NCI-H1048 (cell line): Measurements from ENCODE around the gene GPX5.
"Not testable (repeated sequence)": the region's sequence is repeated elsewhere in the genome, so short reads cannot be mapped to it uniquely, and the experiment has no call there.

ENCODE experiments used
- DNase-seq: peaks from one replicate; lab custom pipeline; 2025; lab: John Stamatoyannopoulos, UW

Gene GPX5

GRCh38 chr6:28525496-28526039 lies at the start of gene GPX5:
Gene GPX5 (plus strand): TSS chr6:28525881. CDS start chr6:28526014, 133 bp downstream.
- no peak for DNase-seq

GRCh38 chr6:28478518-28478917 lies 47.2 kb upstream of the GPX5 start:
- DNase-seq, result no peak

GRCh38 chr6:28480253-28480932 lies 45.3 kb upstream of the GPX5 start:
- no peak for DNase-seq

GRCh38 chr6:28485482-28485881 lies 40.2 kb upstream of the GPX5 start:
- DNase-seq, result no peak

GRCh38 chr6:28486533-28486932 lies 39.1 kb upstream of the GPX5 start:
- DNase-seq, result no peak

- DNase-seq, result no peak
Measured at GRCh38 chr6:28486988-28487742, 38.5 kb upstream of the GPX5 start.

GRCh38 chr6:28488916-28489365 lies 36.7 kb upstream of the GPX5 start:
- no peak for DNase-seq

- no peak for DNase-seq
Measured at GRCh38 chr6:28489366-28490204, 36.1 kb upstream of the GPX5 start.

GRCh38 chr6:28490205-28490890 lies 35.3 kb upstream of the GPX5 start:
- DNase-seq, result no peak

- DNase-seq, result no peak
Measured at GRCh38 chr6:28491984-28492317, 33.7 kb upstream of the GPX5 start.

GRCh38 chr6:28496099-28496779 lies 29.4 kb upstream of the GPX5 start:
- DNase-seq, result no peak

- DNase-seq, result no peak
Measured at GRCh38 chr6:28497306-28497705, 28.4 kb upstream of the GPX5 start.

GRCh38 chr6:28497893-28498292 lies 27.8 kb upstream of the GPX5 start:
- DNase-seq, result no peak

GRCh38 chr6:28501259-28501658 lies 24.4 kb upstream of the GPX5 start:
- no peak for DNase-seq

- DNase-seq, result not testable (repeated sequence)
Measured at GRCh38 chr6:28502136-28502535, 23.5 kb upstream of the GPX5 start.

- DNase-seq, result not testable (repeated sequence)
Measured at GRCh38 chr6:28502709-28503305, 22.9 kb upstream of the GPX5 start.

- no peak for DNase-seq
Measured at GRCh38 chr6:28505733-28506132, 19.9 kb upstream of the GPX5 start.

GRCh38 chr6:28506807-28507475 lies 18.7 kb upstream of the GPX5 start:
- DNase-seq, result no peak

- no peak for DNase-seq
Measured at GRCh38 chr6:28511628-28512300, 13.9 kb upstream of the GPX5 start.

- not testable (repeated sequence) for DNase-seq
Measured at GRCh38 chr6:28512387-28512786, 13.3 kb upstream of the GPX5 start.
